ENCODE measurements around the gene GLYAT.

GRCh38 chr11:58659910-58660570, 71.7 kb downstream of the GLYAT start:
- TF ChIP-seq CTCF (IDR thresholded peaks at IDR 0.05; ENCODE audit: poor library complexity) (no peak), EZH2 (IDR thresholded peaks at IDR 0.05; ENCODE audit: borderline replicate concordance) (no peak), EZH2phosphoT487 (IDR thresholded peaks at IDR 0.05; ENCODE audit: low read depth, severe bottlenecking, unreplicated experiment) (no peak)

Measured in hepatocyte (in vitro differentiated cells).